ENCODE measurements around the gene IQCH. TPM values are rescaled to one million over a fixed set of nuclear protein-coding genes. Genes with fewer than 3 reads are reported as not detected.
"Not testable (repeated sequence)": the region's sequence is repeated elsewhere in the genome, so short reads cannot be mapped to it uniquely, and the experiment has no call there.

The IQCH gene
- polyA plus RNA-seq, 4 donors: 1.7 to 10.6 (median 7.2) TPM

- DNase-seq (ENCODE audit: low read depth in 4 of 4, low spot score in 3 of 4): no peak
Measured at GRCh38 chr15:67349634-67350033, 95.0 kb downstream of the IQCH start.

- DNase-seq (ENCODE audit: low read depth in 4 of 4, low spot score in 3 of 4): no peak
Measured at GRCh38 chr15:67350042-67350441, 95.5 kb downstream of the IQCH start.

- no peak for DNase-seq (ENCODE audit: low read depth in 4 of 4, low spot score in 3 of 4)
Measured at GRCh38 chr15:67358391-67358790, 103.8 kb downstream of the IQCH start.

GRCh38 chr15:67358812-67359211, 104.2 kb downstream of the IQCH start:
- no peak for DNase-seq (ENCODE audit: low read depth in 4 of 4, low spot score in 3 of 4)

- no peak for DNase-seq (ENCODE audit: low read depth in 4 of 4, low spot score in 3 of 4)
Measured at GRCh38 chr15:67359431-67360079, 105.0 kb downstream of the IQCH start.

- no peak for DNase-seq (ENCODE audit: low read depth in 4 of 4, low spot score in 3 of 4)
Measured at GRCh38 chr15:67361100-67361499, 106.5 kb downstream of the IQCH start.

- DNase-seq (ENCODE audit: low read depth in 4 of 4, low spot score in 3 of 4): not testable (repeated sequence)
Measured at GRCh38 chr15:67363712-67364111, 109.1 kb downstream of the IQCH start.

GRCh38 chr15:67365994-67366393, 111.4 kb downstream of the IQCH start:
- DNase-seq (ENCODE audit: low read depth in 4 of 4, low spot score in 3 of 4): no peak

- no peak for DNase-seq (ENCODE audit: low read depth in 4 of 4, low spot score in 3 of 4)
Measured at GRCh38 chr15:67366904-67367303, 112.3 kb downstream of the IQCH start.

- DNase-seq (ENCODE audit: low read depth in 4 of 4, low spot score in 3 of 4): no peak
Measured at GRCh38 chr15:67369359-67369998, 114.9 kb downstream of the IQCH start.

- DNase-seq (ENCODE audit: low read depth in 4 of 4, low spot score in 3 of 4): no peak
Measured at GRCh38 chr15:67370206-67370954, 115.8 kb downstream of the IQCH start.

GRCh38 chr15:67372543-67372942, 118.0 kb downstream of the IQCH start:
- peak in 2 of 4 donors; percentile 10 to 26 for DNase-seq (ENCODE audit: low read depth in 4 of 4, low spot score in 3 of 4)

- DNase-seq (ENCODE audit: low read depth in 4 of 4, low spot score in 3 of 4): no peak
Measured at GRCh38 chr15:67372986-67373675, 118.5 kb downstream of the IQCH start.

- DNase-seq (ENCODE audit: low read depth in 4 of 4, low spot score in 3 of 4): no peak
Measured at GRCh38 chr15:67373971-67374370, 119.4 kb downstream of the IQCH start.

- DNase-seq (ENCODE audit: low read depth in 4 of 4, low spot score in 3 of 4): no peak
Measured at GRCh38 chr15:67379530-67379929, 124.9 kb downstream of the IQCH start.

GRCh38 chr15:67380921-67381320, 126.3 kb downstream of the IQCH start:
- no peak for DNase-seq (ENCODE audit: low read depth in 4 of 4, low spot score in 3 of 4)

GRCh38 chr15:67381416-67382045, 126.9 kb downstream of the IQCH start:
- no peak for DNase-seq (ENCODE audit: low read depth in 4 of 4, low spot score in 3 of 4)

GRCh38 chr15:67382723-67383122, 128.1 kb downstream of the IQCH start:
- no peak for DNase-seq (ENCODE audit: low read depth in 4 of 4, low spot score in 3 of 4)

- no peak for DNase-seq (ENCODE audit: low read depth in 4 of 4, low spot score in 3 of 4)
Measured at GRCh38 chr15:67383899-67384298, 129.3 kb downstream of the IQCH start.

GRCh38 chr15:67384761-67385160, 130.2 kb downstream of the IQCH start:
- no peak for DNase-seq (ENCODE audit: low read depth in 4 of 4, low spot score in 3 of 4)

- no peak for DNase-seq (ENCODE audit: low read depth in 4 of 4, low spot score in 3 of 4)
Measured at GRCh38 chr15:67385971-67386370, 131.4 kb downstream of the IQCH start.
